HG02938 (cell line): Measurements from ENCODE around the gene ANXA1.

Experiments
- ATAC-seq: cut with Tn5 transposase; IDR thresholded peaks from one replicate; pipeline ENCODE4 v1.9.1; 2021; ENCODE audit warnings: mild to moderate bottlenecking, moderate library complexity; ENCODE audit not compliant: unreplicated experiment

ANXA1 gene

GRCh38 chr9:73151653-73152542 lies at the start of gene ANXA1:
Gene ANXA1 (plus strand): TSS chr9:73151865. CDS start chr9:73158536, 6,671 bp downstream.
- ATAC-seq, result no peak

GRCh38 chr9:73104342-73104741 lies 47.3 kb upstream of the ANXA1 start:
- no peak for ATAC-seq

- no peak for ATAC-seq
Observed at GRCh38 chr9:73104921-73105320, 46.7 kb upstream of the ANXA1 start.

GRCh38 chr9:73107489-73108069 lies 44.1 kb upstream of the ANXA1 start:
- peak; percentile 94 for ATAC-seq

- ATAC-seq, result no peak
Observed at GRCh38 chr9:73114058-73114457, 37.6 kb upstream of the ANXA1 start.

GRCh38 chr9:73114958-73115357 lies 36.7 kb upstream of the ANXA1 start:
- no peak for ATAC-seq

- no peak for ATAC-seq
Observed at GRCh38 chr9:73116031-73116430, 35.6 kb upstream of the ANXA1 start.

GRCh38 chr9:73116880-73117279 lies 34.8 kb upstream of the ANXA1 start:
- no peak for ATAC-seq

GRCh38 chr9:73118286-73118685 lies 33.4 kb upstream of the ANXA1 start:
- no peak for ATAC-seq

- no peak for ATAC-seq
Observed at GRCh38 chr9:73118898-73119554, 32.6 kb upstream of the ANXA1 start.

GRCh38 chr9:73121375-73121935 lies 30.2 kb upstream of the ANXA1 start:
- no peak for ATAC-seq

- ATAC-seq, result no peak
Observed at GRCh38 chr9:73125651-73126050, 26.0 kb upstream of the ANXA1 start.

- ATAC-seq, result no peak
Observed at GRCh38 chr9:73129941-73130685, 21.6 kb upstream of the ANXA1 start.

GRCh38 chr9:73131461-73131860 lies 20.2 kb upstream of the ANXA1 start:
- ATAC-seq, result no peak

GRCh38 chr9:73132034-73132776 lies 19.5 kb upstream of the ANXA1 start:
- ATAC-seq, result peak; percentile 97

- no peak for ATAC-seq
Observed at GRCh38 chr9:73133022-73133651, 18.5 kb upstream of the ANXA1 start.

- ATAC-seq, result peak; percentile 60
Observed at GRCh38 chr9:73133921-73134407, 17.7 kb upstream of the ANXA1 start.

- no peak for ATAC-seq
Observed at GRCh38 chr9:73135394-73135793, 16.3 kb upstream of the ANXA1 start.

- no peak for ATAC-seq
Observed at GRCh38 chr9:73137286-73137899, 14.3 kb upstream of the ANXA1 start.
